Uterus (tissue), 2 donors: ENCODE data around the gene SYN1.

Experiments
- POLR2A ChIP-seq, 2 donors: fragments of 450-650 bp; IDR thresholded peaks; one replicate each; pipeline ENCODE4 v1.6.1; 2016; ENCODE audit warnings: antibody characterized with exemption in 2 of 2, mild to moderate bottlenecking in 1 of 2, moderate library complexity in 1 of 2
- TF ChIP-seq, protein P1 (sequence below), 4 experiments: fragments of 200-600 bp in 2 of 4; fragments of 450-650 bp in 2 of 4; sonication (generic) in 2 of 4; IDR thresholded peaks; one replicate each; pipeline ENCODE4 v1.5.1; 2016 to 2019; ENCODE audit warnings: antibody characterized with exemption in 4 of 4, mild to moderate bottlenecking in 2 of 4, moderate library complexity in 1 of 4

DNA sequence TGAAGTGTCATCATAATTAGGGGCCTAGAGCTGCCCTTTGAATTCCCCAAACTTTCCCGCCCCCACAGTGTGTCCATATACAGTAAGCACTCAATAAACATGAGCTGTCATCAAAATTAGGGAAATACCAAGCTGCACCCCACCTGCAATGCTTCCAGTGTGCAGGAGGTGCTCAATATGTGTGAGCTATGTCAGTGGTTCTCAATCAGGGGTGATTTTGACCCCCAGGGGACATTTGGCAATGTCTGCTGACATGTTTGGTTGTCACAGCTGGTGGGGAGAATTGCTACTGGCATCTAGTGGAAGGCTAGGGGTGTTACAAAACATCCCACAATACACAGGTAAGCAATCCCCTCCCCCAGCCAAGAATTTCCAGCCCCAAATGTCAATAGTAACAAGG lies 9.3 kb upstream of the SYN1 start:
- no peak for TF ChIP-seq POLR2A (IDR thresholded peaks at IDR 0.05)
- TF ChIP-seq, protein P1, sequence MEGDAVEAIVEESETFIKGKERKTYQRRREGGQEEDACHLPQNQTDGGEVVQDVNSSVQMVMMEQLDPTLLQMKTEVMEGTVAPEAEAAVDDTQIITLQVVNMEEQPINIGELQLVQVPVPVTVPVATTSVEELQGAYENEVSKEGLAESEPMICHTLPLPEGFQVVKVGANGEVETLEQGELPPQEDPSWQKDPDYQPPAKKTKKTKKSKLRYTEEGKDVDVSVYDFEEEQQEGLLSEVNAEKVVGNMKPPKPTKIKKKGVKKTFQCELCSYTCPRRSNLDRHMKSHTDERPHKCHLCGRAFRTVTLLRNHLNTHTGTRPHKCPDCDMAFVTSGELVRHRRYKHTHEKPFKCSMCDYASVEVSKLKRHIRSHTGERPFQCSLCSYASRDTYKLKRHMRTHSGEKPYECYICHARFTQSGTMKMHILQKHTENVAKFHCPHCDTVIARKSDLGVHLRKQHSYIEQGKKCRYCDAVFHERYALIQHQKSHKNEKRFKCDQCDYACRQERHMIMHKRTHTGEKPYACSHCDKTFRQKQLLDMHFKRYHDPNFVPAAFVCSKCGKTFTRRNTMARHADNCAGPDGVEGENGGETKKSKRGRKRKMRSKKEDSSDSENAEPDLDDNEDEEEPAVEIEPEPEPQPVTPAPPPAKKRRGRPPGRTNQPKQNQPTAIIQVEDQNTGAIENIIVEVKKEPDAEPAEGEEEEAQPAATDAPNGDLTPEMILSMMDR (IDR thresholded peaks at IDR 0.05): no peak
